Hepatic stellate cell (primary cell): ENCODE measurements around the gene MSANTD1.
A peak's percentile ranks its signal among the peaks of the same experiment; 100 is the strongest.

Experiments used
- DNase-seq: peaks from one replicate; pipeline ENCODE4 v3.0.0; 2011; ENCODE audit warnings: low spot score

Gene MSANTD1

GRCh38 chr4:3233391-3234071 lies 15.4 kb upstream of the MSANTD1 start:
- DNase-seq: peak; percentile 62

- no peak for DNase-seq
Measured at GRCh38 chr4:3234171-3235029, 14.6 kb upstream of the MSANTD1 start.

- DNase-seq: no peak
Measured at GRCh38 chr4:3235030-3235345, 14.0 kb upstream of the MSANTD1 start.

GRCh38 chr4:3235581-3235980 lies 13.4 kb upstream of the MSANTD1 start:
- DNase-seq: no peak

GRCh38 chr4:3236326-3236878 lies 12.6 kb upstream of the MSANTD1 start:
- no peak for DNase-seq

- DNase-seq: no peak
Measured at GRCh38 chr4:3237266-3237665, 11.7 kb upstream of the MSANTD1 start.

GRCh38 chr4:3237712-3238560 lies 11.0 kb upstream of the MSANTD1 start:
- DNase-seq: no peak

- DNase-seq: no peak
Measured at GRCh38 chr4:3238721-3239120, 10.2 kb upstream of the MSANTD1 start.

GRCh38 chr4:3239303-3239702 lies 9.7 kb upstream of the MSANTD1 start:
- DNase-seq: no peak

- no peak for DNase-seq
Measured at GRCh38 chr4:3239998-3240920, 8.7 kb upstream of the MSANTD1 start.

GRCh38 chr4:3240936-3241522 lies 7.9 kb upstream of the MSANTD1 start:
- DNase-seq: no peak

- DNase-seq: peak; percentile 83
Measured at GRCh38 chr4:3241898-3242524, 6.9 kb upstream of the MSANTD1 start.

- DNase-seq: no peak
Measured at GRCh38 chr4:3243136-3243780, 5.7 kb upstream of the MSANTD1 start.

GRCh38 chr4:3244002-3244401 lies 5.0 kb upstream of the MSANTD1 start:
- DNase-seq: no peak

- no peak for DNase-seq
Measured at GRCh38 chr4:3244747-3245146, 4.2 kb upstream of the MSANTD1 start.

- no peak for DNase-seq
Measured at GRCh38 chr4:3245676-3246075, 3.3 kb upstream of the MSANTD1 start.

- no peak for DNase-seq
Measured at GRCh38 chr4:3246458-3247398, 2.2 kb upstream of the MSANTD1 start.

GRCh38 chr4:3247399-3248177 lies 1.4 kb upstream of the MSANTD1 start:
- no peak for DNase-seq
